SIG-M5 treated with dmso at 0.1 percent for 504 hours (cell line): ENCODE data around the gene BAHCC1.
"Not testable (repeated sequence)": the region's sequence is repeated elsewhere in the genome, so short reads cannot be mapped to it uniquely, and the experiment has no call there.

Source experiments
- DNase-seq: peaks from one replicate; lab custom pipeline; 2025; ENCODE audit not compliant: unreplicated experiment; lab: John Stamatoyannopoulos, UW

Gene BAHCC1

DNA sequence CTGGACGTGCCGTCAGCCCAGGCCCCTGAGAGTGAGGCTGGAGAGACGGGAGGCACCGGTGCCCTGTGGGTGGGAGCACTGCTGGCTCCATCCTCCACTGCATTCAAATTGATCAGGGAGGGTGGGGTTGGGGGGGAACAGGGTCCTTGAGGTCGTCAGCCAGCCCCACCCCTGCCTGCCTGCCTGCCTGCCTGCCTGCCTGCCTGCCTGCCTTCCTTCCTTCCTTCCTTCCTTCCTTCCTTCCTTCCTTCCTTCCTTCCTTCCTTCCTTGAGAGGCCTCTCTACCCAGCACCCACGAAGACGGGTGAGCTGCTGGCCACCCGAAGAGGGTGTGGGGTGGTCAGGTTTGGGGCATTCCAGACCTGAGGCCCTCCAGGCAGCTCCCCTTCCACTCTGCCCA, 16.0 kb downstream of the BAHCC1 start:
- no peak for DNase-seq

DNA sequence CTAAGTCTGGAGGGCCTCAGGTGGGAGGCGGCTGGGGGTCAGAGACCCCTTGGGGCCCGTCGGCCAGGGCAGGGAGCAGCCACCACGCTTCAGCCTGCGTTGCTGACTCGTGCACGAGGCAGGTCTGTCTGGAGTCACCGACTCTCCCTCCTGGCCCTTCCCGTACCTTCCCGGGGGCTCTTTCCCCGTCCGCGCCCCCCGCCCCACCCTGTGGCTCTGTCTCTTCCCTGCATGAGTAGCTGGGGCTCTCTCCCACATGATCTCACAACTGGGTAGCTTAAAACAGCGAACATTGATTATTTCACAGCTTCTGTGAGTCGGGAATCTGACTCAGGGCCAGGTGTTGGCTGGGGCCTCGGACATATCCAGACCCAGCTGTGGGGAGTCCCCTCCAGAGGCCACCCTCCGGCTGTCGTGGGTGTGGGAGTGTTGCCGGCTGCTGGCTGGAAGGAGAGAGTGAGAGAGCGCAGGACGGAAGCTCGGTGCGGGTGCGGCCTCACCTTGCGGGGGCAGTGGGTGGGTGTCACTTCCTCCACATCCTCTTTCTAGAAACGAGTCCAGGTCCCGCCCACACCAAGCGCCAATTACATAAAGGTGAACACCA, 17.3 kb downstream of the BAHCC1 start:
- no peak for DNase-seq

DNA sequence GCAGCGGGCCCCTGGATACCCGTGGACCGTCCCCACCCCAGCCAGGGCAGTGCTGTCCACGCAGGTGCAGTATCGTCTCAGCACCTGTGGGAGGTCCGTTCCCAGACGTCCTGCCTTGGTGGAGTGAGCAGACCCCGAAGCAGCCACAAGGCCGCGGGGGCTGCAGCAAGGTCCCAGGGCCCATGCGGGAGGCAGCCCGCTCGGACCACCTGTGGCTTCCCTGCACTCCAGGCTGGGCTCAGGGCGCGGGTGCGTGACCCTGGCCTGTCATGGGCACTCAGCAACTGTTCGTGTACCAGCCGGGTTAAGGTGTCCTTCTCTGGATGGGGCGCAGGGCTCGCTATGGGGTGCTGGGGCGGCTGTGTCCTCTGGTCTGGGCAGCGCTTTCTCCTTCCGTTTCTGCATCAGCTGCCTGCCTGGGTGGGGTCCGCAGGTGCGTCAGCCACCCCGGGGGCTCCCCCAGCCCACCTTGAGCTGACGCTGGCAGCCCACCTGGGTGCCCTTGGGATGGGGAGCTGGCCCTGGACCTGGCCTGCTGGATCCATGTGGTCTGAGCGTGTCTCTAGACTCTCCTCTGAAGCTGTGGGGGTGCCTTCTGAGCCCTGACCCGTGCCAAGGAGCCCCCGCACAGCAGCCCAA, 18.4 kb downstream of the BAHCC1 start:
- DNase-seq = no peak

DNA sequence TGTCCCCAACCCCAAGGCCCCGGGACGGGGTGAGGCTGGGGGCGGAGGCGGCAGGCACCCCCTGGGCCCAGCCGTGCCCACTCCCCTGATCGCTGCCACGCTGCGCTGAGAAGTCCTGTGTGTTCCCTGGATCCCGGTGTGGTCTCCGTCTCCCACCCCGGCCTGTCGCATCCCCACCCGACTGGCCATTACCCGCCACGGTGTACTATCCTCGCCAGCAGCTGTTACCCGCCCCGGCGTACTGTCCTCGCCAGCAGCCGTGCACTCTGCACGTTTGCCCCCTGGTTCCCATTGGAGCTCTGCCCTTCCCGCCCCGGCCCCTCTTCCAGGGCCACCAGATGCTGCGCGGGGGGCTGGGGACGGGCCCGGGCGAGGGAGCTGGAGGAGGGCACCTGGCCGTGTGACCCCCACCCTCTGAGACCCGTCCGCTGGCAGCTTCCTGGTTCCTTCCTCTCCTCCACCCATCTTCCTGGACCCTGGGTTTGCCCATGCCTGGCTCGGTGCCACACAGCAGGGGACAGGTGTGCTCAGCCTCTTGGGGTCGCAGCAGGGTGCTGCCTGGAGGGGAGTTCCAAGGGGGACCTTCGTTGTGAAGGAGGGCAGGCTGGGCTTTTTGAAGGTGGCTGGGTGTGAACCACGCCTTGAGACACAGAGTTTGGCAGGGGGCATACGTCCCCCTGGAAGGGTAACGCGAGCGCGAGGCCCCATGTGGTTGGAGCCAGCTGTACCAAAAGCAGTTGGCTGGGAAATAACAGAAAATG, 19.7 kb downstream of the BAHCC1 start:
- no peak for DNase-seq

- DNase-seq = no peak
Observed at GRCh38 chr17:81415681-81416080, 20.4 kb downstream of the BAHCC1 start.

GRCh38 chr17:81416612-81417011, 21.4 kb downstream of the BAHCC1 start:
- no peak for DNase-seq

DNA sequence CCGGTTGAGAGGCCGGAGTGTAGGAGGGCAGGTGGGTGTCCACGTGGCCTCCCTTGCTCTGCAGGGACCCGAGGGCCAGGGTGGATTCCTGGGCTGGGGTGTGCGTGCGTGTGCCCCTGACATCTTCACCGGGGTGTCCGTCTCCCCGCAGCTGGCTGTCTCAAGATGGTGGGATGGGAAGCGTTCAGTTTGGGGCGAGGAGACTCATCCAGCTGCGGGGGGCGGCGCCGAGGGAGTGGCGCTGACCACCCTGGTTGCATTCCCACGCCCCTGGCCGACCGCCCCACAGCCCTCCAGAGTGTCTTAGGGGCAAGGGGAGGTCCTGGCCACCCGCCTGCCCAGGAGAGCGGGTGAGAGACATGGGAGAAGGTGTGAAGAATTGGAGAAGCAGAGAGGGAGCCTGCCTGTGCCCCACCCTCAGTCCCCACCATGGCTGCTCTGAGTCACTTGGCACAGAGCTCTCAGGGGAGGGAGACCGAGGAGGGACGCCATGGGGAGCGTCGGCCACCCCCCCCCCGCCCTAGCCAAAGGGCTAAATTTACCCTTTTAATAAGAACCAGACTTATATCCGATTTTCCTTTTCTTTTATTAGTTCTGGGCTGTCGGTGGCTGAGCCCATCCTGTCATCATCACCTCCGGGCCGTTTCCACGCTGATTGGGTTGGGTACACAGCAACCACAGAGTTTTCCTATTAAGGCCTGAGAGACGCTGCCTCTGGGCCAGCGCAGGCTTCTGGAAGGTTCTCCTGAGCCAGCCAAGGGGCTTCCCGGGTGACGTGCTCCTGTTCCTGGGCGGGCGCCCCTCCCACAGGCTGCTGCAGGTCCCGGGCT, 22.0 kb downstream of the BAHCC1 start:
- DNase-seq = no peak

- no peak for DNase-seq
Observed at GRCh38 chr17:81417879-81418709, 22.8 kb downstream of the BAHCC1 start.

GRCh38 chr17:81418710-81419318, 23.6 kb downstream of the BAHCC1 start:
- DNase-seq = no peak

DNA sequence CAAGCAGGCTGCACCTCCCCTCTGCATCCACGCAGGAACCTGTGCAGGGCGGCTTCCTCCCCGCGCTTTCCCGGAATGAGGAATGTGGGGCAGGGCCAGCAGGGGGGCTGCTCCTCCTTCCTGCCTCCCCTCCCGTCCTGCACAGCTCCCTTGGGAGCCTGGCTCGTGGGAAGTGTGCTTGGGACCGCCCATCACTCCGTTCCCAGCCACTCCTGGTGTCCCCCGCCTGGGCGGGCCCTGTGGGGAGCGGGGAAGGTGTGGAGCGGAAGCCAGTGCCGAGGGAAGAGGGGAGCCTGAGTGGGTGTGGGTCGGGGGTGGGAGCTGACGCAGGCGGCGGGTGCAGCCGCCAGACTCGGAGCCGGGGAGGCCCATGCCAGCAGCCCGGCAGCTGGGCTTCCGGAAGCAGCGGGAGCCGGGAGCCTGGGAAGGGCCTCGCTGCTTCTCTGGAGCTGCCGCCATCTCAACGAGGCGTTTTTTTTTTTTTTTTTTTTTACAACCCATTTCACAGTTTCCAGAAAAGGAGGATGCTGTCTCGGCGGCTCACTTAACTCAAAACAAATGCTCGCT, 24.1 kb downstream of the BAHCC1 start:
- DNase-seq = no peak

DNA sequence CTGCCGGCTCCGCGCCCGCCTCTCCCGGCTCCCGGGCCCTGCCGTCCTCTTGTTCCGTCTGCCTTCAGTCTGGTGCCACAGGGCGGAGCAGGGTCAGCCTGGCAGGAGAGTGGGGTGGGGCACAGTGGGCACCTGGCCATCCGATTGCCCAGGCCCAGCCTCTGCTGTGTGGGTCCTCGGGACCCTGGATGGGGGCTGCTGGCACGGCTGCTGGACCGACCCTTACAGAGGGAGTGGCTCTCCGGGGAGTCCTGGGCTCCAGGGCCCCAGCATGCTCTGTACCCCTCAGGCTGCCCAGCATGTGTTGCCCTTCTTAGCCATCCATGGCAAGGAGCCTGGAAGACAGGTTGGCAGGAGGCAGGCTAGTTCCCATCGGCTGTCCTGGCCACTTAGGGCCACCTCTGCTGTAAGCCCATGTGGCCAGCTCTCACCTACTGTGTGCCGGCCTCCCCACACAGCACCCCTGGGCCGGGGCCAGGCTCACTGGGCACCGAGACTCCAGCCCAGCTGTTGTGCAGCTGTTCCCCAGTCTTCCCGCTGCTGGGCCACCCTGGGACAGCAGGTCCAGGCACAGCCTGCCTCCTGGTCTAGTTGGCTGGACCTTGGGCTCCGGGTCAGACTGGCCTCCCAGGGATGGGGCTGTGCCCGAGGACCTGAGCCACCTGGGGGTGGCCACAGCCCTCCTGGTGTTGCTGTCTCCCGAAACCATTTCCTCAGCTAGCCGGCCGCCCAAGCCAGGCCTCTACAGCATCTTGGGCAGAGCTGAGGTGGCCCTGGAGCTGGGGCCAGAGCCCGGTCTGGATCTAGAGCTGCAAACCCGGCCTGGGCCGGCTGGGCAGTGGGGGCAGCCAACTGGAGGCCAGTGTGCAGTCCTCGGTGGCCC, 24.9 kb downstream of the BAHCC1 start:
- DNase-seq = no peak

DNA sequence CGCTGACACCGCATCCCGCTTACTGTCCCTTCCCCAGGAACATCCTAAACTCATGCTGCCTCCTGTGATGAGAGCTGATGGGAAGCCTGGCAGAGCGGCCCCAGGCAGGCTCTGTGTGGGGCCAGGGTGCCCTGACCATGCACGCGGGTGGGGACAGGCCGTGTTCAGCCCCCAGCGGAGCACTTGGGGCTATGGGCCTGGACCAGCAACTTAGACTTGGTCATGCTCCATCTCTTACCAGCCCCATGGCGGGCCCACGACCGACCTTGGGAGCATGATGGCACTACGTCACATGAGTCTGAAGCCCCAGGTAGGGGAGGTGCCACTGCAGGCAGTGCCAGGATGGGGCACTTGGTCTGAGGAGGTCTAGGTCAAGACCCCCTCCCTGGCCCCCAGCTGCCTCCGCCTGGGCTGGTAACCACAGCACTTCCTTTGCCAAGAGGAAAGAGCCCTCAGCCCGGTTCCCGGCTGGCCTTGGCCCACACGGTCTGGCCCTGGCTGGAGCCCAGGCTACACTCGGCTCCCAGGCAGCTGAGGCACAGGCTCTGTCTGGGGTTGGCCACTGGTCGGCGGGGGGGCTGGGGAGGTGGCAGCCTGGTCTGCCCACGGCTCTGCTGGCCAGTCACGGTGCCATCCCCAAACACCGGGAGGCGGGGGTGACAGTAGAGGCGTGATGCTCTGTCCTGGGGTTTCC, 25.7 kb downstream of the BAHCC1 start:
- no peak for DNase-seq

- no peak for DNase-seq
Observed at GRCh38 chr17:81422776-81423697, 27.8 kb downstream of the BAHCC1 start.

DNA sequence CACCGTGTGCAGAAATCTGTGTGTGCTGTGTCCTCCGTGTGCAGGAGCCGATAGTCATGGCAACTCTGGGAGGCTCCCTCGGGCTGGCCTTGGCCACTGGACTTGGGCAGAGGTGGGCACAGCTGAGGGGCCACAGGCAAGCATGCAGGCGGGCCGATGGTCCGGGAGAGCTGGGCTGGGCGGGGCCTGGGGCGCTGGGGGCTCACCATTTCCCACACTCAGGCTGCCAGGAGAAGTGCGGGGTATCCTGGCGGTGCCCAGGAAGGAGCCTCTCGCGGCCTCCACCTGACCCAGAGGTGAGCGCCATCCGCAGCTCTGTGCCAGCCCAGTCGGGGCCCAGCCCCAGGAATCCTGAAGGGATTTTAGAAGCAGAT, 28.4 kb downstream of the BAHCC1 start:
- DNase-seq = no peak

DNA sequence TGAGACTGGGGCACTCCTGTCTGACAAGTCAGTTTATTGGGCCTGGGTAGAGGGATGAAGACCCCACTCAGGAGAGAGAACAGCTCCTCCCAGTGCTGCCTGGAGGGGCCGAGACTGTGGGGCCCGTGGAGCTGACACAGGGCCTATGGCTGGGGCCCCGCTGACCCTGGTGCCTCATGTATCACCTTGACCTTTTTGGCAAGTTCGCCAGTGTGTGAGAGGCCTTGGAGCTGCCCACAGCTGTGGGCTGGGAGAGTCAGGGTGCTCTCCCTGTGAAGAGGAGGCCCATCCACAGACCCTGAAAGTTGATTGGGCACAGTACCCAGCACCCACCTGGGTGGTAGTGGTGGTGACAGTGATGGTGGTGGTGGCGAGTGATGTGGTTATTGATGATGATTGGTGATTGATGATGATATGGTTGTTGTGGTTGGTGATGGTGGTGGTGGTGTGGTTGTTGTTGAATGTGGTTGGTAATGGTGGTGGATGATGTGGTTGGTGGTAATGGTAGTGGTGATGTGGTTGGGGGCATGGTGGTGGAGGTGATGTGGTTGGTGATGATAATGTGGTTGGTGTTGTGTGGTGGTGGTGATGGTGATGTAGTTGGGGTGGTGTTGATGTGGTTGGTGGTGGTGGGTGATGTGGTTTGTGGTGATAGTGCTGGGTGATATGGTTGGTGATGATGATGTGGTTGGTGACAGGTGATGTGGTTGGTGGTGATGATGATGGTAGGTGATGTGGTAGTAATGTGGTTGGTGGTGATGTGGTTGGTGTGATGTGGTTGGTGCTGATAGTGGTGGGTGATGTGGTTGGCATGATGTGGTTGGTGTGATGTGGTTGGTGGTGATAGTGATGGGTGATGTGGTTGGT, 29.1 kb downstream of the BAHCC1 start:
- DNase-seq = no peak

DNA sequence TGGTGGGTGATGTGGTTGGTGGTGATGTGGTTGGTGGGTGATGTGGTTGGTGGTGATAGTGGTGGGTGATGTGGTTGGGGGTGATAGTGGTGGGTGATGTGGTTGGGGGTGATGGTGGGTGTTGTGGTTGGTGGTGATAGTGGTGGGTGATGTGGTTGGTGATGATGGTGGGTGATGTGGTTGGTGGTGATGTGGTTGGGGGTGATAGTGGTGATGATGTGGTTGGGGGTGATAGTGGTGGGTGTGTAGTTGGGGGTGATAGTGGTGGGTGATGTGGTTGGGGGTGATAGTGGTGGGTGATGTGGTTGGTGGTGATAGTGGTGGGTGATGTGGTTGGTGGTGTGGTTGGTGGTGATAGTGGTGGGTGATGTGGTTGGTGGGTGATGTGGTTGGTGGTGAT, 29.8 kb downstream of the BAHCC1 start:
- not testable (repeated sequence) for DNase-seq
